Panc1 (cell line): ENCODE data around the gene PRSS50. TPM values are rescaled to one million over a fixed set of nuclear protein-coding genes. Genes with fewer than 3 reads are reported as not detected.

ENCODE experiments used
- ATAC-seq: fragments of 200-7000 bp; cut with Tn5 transposase; 2 replicates; pipeline ENCODE4 v1.9.1; 2020; ENCODE audit warnings: mild to moderate bottlenecking, moderate library complexity
- BruUV-seq: library from RNA; stranded (reverse); fragments of 400-500 nt; replicated peaks from 2 replicates; lab custom pipeline; 2021; lab: Mats Ljungman, UMichigan
- CTCF ChIA-PET: fragments of 300-600 bp; sonication (Branson Sonifier 250); formaldehyde crosslinking; loops from one replicate; lab custom pipeline; 2022; ENCODE audit warnings: antibody characterized with exemption; lab: Charles Lee
- POLR2A ChIA-PET: fragments of 300-600 bp; sonication (Branson Sonifier 250); formaldehyde crosslinking; loops from one replicate; lab custom pipeline; 2022; ENCODE audit warnings: antibody characterized with exemption; lab: Charles Lee
- DNase-seq: peaks from one replicate; pipeline ENCODE4 v3.0.0-alpha.2; 2010; ENCODE audit warnings: low read depth, low spot score
- H3K27ac ChIP-seq: 2 replicates; pipeline ENCODE4 v1.5.1; 2011; ENCODE audit warnings: mild to moderate bottlenecking, low read length, inconsistent platforms
- H3K27me3 ChIP-seq: fragments of 200-500 bp; sonication (Bioruptor generic); 2 replicates; pipeline ENCODE4 v1.6.0; 2014; ENCODE audit warnings: low read length, inconsistent platforms; ENCODE audit not compliant: control insufficient read depth, insufficient read depth
- H3K36me3 ChIP-seq: fragments of 200-500 bp; sonication (Bioruptor generic); 2 replicates; pipeline ENCODE4 v1.5.1; 2014; ENCODE audit warnings: inconsistent platforms, mild to moderate bottlenecking, low read length, moderate library complexity; ENCODE audit not compliant: control insufficient read depth, insufficient read depth
- H3K4me1 ChIP-seq: 2 replicates; pipeline ENCODE4 v1.5.1; 2011; ENCODE audit warnings: inconsistent platforms, mild to moderate bottlenecking, low read length, moderate library complexity; ENCODE audit not compliant: control insufficient read depth, insufficient read depth
- H3K4me3 ChIP-seq, 2 experiments: 2 replicates each; pipeline ENCODE4 v1.5.1; 2011 to 2012; ENCODE audit warnings: low read depth in 2 of 2, low read length in 2 of 2, mild to moderate bottlenecking in 2 of 2, inconsistent platforms in 1 of 2, moderate library complexity in 1 of 2
- H3K9me3 ChIP-seq: fragments of 200-500 bp; sonication (Bioruptor generic); 2 replicates; pipeline ENCODE4 v1.5.1; 2014; ENCODE audit warnings: low read depth, mild to moderate bottlenecking, inconsistent platforms, low read length, moderate library complexity; ENCODE audit not compliant: control insufficient read depth, insufficient read depth
- POLR2AphosphoS5 ChIP-seq: IDR thresholded peaks from 2 replicates; pipeline ENCODE4 v1.6.1; 2012; ENCODE audit warnings: mild to moderate bottlenecking, low read depth, low read length, moderate library complexity
- SIN3A ChIP-seq: IDR thresholded peaks from 2 replicates; pipeline ENCODE4 v1.6.1; 2012; ENCODE audit warnings: low read depth, mild to moderate bottlenecking, low read length, moderate library complexity, borderline replicate concordance; ENCODE audit not compliant: insufficient read depth
- TCF7L2 ChIP-seq: IDR thresholded peaks from 2 replicates; pipeline ENCODE4 v1.6.1; 2011; ENCODE audit warnings: mild to moderate bottlenecking, low read depth, low read length, inconsistent platforms
- in situ Hi-C: cut with HindIII; loops from 2 replicates; pipeline ENCODE4 v1.10.0; 2016; ENCODE audit warnings: low sequenced_read_pairs, low pct_unique_long_range_greater_than_20kb
- intact Hi-C: fragments of 100-400 bp; cut with micrococcal nuclease; formaldehyde crosslinking; loops from one replicate; pipeline ENCODE4 v1.10.0; 2022; ENCODE audit not compliant: unreplicated experiment
- total RNA-seq: library from RNA; stranded (reverse); gene quantifications from one replicate; pipeline ENCODE4 v1.2.1, GENCODE V29; 2021; ENCODE audit not compliant: unreplicated experiment
- TF ChIP-seq, protein P1 (sequence below): fragments of 450-650 bp; IDR thresholded peaks from 2 replicates; pipeline ENCODE4 v1.5.1; 2017; ENCODE audit warnings: mild to moderate bottlenecking
- TF ChIP-seq, protein P2 (sequence below), 2 experiments: IDR thresholded peaks; 2 replicates each; pipeline ENCODE4 v1.6.1; 2011 to 2012; ENCODE audit warnings: low read depth in 2 of 2, control low read depth in 1 of 2, low read length in 1 of 2, mild to moderate bottlenecking in 1 of 2, moderate library complexity in 1 of 2; ENCODE audit not compliant: insufficient read depth in 1 of 2

The PRSS50 gene
- total RNA-seq, 1 experiment from 2014 or later: 0.13 TPM

DNA sequence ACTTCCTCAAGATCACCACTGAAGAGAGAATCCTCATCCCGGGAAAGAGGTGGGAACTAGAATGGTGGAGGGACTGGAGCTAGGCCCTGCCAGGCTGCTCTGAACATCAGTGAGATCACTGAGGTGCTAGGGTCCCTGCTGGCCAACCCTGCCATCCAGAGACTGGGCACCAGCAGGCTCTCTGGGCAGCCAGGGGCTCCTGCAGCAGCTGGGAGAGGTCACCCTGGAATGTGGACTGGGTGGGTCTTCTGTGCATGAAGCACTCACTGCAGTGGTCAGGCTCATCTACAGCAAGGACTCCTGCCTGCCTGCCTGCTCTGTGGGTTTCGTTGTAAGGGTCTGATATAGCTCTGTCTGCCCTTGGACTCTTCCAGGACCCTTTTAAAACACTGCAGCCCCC is 49.1 kb downstream of the PRSS50 start:
- Histone ChIP-seq H3K27me3 (no peaks in the 10 kb centered on the region), H3K9me3 (no peaks in the 10 kb centered on the region), H3K27ac (no peak overlapping the region), H3K36me3 (no peaks in the 10 kb centered on the region), H3K4me3 (no peak overlapping the region), H3K4me1 (no peaks in the 10 kb centered on the region)
- ATAC-seq: no peak
- CTCF ChIA-PET: interaction anchor here (0.6 kb wide), 1 partner anchor 189 kb away, joined by 4 read pairs; no protein-coding TSS in a partner anchor
- TF ChIP-seq POLR2AphosphoS5 (no peak), SIN3A (no peak), TCF7L2 (no peak)
- TF ChIP-seq, protein P1, sequence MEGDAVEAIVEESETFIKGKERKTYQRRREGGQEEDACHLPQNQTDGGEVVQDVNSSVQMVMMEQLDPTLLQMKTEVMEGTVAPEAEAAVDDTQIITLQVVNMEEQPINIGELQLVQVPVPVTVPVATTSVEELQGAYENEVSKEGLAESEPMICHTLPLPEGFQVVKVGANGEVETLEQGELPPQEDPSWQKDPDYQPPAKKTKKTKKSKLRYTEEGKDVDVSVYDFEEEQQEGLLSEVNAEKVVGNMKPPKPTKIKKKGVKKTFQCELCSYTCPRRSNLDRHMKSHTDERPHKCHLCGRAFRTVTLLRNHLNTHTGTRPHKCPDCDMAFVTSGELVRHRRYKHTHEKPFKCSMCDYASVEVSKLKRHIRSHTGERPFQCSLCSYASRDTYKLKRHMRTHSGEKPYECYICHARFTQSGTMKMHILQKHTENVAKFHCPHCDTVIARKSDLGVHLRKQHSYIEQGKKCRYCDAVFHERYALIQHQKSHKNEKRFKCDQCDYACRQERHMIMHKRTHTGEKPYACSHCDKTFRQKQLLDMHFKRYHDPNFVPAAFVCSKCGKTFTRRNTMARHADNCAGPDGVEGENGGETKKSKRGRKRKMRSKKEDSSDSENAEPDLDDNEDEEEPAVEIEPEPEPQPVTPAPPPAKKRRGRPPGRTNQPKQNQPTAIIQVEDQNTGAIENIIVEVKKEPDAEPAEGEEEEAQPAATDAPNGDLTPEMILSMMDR: no peak
- TF ChIP-seq, protein P2, sequence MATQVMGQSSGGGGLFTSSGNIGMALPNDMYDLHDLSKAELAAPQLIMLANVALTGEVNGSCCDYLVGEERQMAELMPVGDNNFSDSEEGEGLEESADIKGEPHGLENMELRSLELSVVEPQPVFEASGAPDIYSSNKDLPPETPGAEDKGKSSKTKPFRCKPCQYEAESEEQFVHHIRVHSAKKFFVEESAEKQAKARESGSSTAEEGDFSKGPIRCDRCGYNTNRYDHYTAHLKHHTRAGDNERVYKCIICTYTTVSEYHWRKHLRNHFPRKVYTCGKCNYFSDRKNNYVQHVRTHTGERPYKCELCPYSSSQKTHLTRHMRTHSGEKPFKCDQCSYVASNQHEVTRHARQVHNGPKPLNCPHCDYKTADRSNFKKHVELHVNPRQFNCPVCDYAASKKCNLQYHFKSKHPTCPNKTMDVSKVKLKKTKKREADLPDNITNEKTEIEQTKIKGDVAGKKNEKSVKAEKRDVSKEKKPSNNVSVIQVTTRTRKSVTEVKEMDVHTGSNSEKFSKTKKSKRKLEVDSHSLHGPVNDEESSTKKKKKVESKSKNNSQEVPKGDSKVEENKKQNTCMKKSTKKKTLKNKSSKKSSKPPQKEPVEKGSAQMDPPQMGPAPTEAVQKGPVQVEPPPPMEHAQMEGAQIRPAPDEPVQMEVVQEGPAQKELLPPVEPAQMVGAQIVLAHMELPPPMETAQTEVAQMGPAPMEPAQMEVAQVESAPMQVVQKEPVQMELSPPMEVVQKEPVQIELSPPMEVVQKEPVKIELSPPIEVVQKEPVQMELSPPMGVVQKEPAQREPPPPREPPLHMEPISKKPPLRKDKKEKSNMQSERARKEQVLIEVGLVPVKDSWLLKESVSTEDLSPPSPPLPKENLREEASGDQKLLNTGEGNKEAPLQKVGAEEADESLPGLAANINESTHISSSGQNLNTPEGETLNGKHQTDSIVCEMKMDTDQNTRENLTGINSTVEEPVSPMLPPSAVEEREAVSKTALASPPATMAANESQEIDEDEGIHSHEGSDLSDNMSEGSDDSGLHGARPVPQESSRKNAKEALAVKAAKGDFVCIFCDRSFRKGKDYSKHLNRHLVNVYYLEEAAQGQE (IDR thresholded peaks at IDR 0.05; ENCODE audit: insufficient read depth in 1 of 2, low read depth in 2 of 2, low read length in 1 of 2): no peak
- BruUV-seq: no TSS peak
- POLR2A ChIA-PET: no interaction called here
- DNase-seq: no peak
- in situ Hi-C loops: no loop called here
- intact Hi-C loops: no loop called here

DNA sequence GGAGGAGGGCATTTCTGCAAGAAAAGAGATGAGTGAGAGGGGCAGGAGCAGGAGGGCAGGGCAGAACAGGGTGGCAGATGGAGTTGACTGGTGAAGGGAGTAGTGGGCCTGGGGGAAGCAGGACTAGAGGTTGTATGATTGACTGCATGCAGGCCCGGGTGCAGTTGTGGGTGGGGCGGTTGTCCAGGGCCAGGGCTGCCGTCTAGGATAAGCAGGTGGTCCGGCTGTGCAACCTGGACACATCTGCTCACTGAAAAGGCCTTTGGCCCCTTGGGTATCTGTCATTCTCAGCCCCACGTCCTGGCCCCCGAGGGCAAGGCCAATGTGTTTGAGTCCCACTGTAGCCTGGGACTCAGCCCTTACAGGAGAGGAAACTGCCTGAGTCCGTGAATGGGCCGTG is 49.6 kb downstream of the PRSS50 start:
- no peaks in the 10 kb centered on the region for H3K27me3 ChIP-seq
- no TSS peak for BruUV-seq
- H3K4me3 ChIP-seq: no peak overlapping the region
- no peak for DNase-seq
- H3K27ac ChIP-seq: no peak overlapping the region
- in situ Hi-C loops: no loop called here
- no peaks in the 10 kb centered on the region for H3K36me3 ChIP-seq
- H3K4me1 ChIP-seq: no peaks in the 10 kb centered on the region
- no peak for ATAC-seq
- intact Hi-C loops: no loop called here
- ChIA-PET POLR2A (no interaction called here), CTCF (no interaction called here)
- TF ChIP-seq SIN3A (no peak), POLR2AphosphoS5 (no peak), TCF7L2 (no peak)
- TF ChIP-seq, protein P2 (IDR thresholded peaks at IDR 0.05; ENCODE audit: insufficient read depth in 1 of 2, low read depth in 2 of 2, low read length in 1 of 2): no peak
- TF ChIP-seq, protein P1: no peak
- H3K9me3 ChIP-seq: no peaks in the 10 kb centered on the region
